HEK293 (cell line): Measurements from ENCODE around the gene SAP30L.

Experiments
- CTCF ChIA-PET: fragments of 350-600 bp; formaldehyde crosslinking; extraction: SDS; loops from one replicate; lab custom pipeline; 2021; ENCODE audit warnings: antibody characterized with exemption; lab: Yijun Ruan, JAX
- POLR2A ChIA-PET: fragments of 300-600 bp; formaldehyde crosslinking; extraction: SDS; loops from one replicate; lab custom pipeline; 2020; ENCODE audit warnings: antibody characterized with exemption, inconsistent platforms; lab: Yijun Ruan, JAX
- H3K27ac ChIP-seq: fragments of 200-500 bp; sonication (Bioruptor generic); 2 replicates; pipeline ENCODE4 v1.5.1; 2014; ENCODE audit warnings: low read depth, low read length, control low read depth, inconsistent platforms; ENCODE audit errors: extremely low read depth
- H3K36me3 ChIP-seq, 2 experiments: fragments of 200-500 bp in 1 of 2; sonication (Bioruptor generic) in 1 of 2; 1 replicate in 1 of 2; 2 replicates in 1 of 2; pipeline ENCODE4 v1.5.1; 2014 to 2017; ENCODE audit warnings: inconsistent platforms in 2 of 2, low read length in 2 of 2; ENCODE audit not compliant: control insufficient read depth in 2 of 2, insufficient read depth in 1 of 2
- H3K4me1 ChIP-seq: fragments of 200-500 bp; sonication (Bioruptor generic); 2 replicates; pipeline ENCODE4 v1.5.1; 2014; ENCODE audit warnings: mild to moderate bottlenecking, low read length, inconsistent platforms; ENCODE audit not compliant: control insufficient read depth, insufficient read depth
- H3K4me3 ChIP-seq: 2 replicates; pipeline ENCODE4 v1.5.1; 2011; ENCODE audit warnings: low read depth, mild to moderate bottlenecking, control low read depth, low read length, moderate library complexity
- H3K9me3 ChIP-seq: fragments of 200-500 bp; sonication (Bioruptor generic); 2 replicates; pipeline ENCODE4 v1.5.1; 2014; ENCODE audit warnings: low read depth, low read length, inconsistent platforms; ENCODE audit not compliant: control insufficient read depth, insufficient read depth
- GLIS1 ChIP-seq: fragments of 450-650 bp; formaldehyde crosslinking; IDR thresholded peaks from 2 replicates; pipeline ENCODE4 v1.5.1; 2016; ENCODE audit warnings: missing biosample characterization, missing genetic modification characterization
- IKZF3 ChIP-seq: fragments of 450-650 bp; IDR thresholded peaks from 2 replicates; pipeline ENCODE4 v1.5.0; 2018; ENCODE audit warnings: missing biosample characterization, mild to moderate bottlenecking, missing genetic modification characterization, moderate library complexity
- KLF9 ChIP-seq: fragments of 450-650 bp; formaldehyde crosslinking; IDR thresholded peaks from 2 replicates; pipeline ENCODE4 v1.5.1; 2016; ENCODE audit warnings: missing biosample characterization, missing genetic modification characterization, low read depth
- OSR2 ChIP-seq: fragments of 450-650 bp; formaldehyde crosslinking; IDR thresholded peaks from 2 replicates; pipeline ENCODE4 v1.5.1; 2016; ENCODE audit warnings: missing biosample characterization, missing genetic modification characterization
- SCRT1 ChIP-seq: fragments of 450-650 bp; formaldehyde crosslinking; IDR thresholded peaks from 2 replicates; pipeline ENCODE4 v1.5.1; 2016; ENCODE audit warnings: missing biosample characterization, missing genetic modification characterization, borderline replicate concordance
- TCF7L2 ChIP-seq: IDR thresholded peaks from 2 replicates; pipeline ENCODE4 v1.6.1; 2011; ENCODE audit warnings: low read depth, mild to moderate bottlenecking, inconsistent platforms, low read length, moderate library complexity, borderline replicate concordance
- TRIM28 ChIP-seq: IDR thresholded peaks from 2 replicates; pipeline ENCODE4 v1.6.1; 2011; ENCODE audit warnings: low read length, control low read depth, borderline replicate concordance
- WT1 ChIP-seq: fragments of 450-650 bp; formaldehyde crosslinking; IDR thresholded peaks from 2 replicates; pipeline ENCODE4 v1.5.1; 2016; ENCODE audit warnings: missing biosample characterization, missing genetic modification characterization
- ZNF169 ChIP-seq: fragments of 450-650 bp; formaldehyde crosslinking; IDR thresholded peaks from 2 replicates; pipeline ENCODE4 v1.5.1; 2016; ENCODE audit warnings: missing biosample characterization, missing genetic modification characterization
- ZNF175 ChIP-seq: fragments of 450-650 bp; formaldehyde crosslinking; IDR thresholded peaks from 2 replicates; pipeline ENCODE4 v1.5.1; 2016; ENCODE audit warnings: missing biosample characterization, missing genetic modification characterization
- ZNF24 ChIP-seq: fragments of 450-650 bp; formaldehyde crosslinking; IDR thresholded peaks from 2 replicates; pipeline ENCODE4 v1.5.1; 2016; ENCODE audit warnings: missing biosample characterization, missing genetic modification characterization
- ZNF248 ChIP-seq: fragments of 450-650 bp; formaldehyde crosslinking; IDR thresholded peaks from 2 replicates; pipeline ENCODE4 v1.5.1; 2017; ENCODE audit warnings: missing biosample characterization, missing genetic modification characterization
- ZNF324 ChIP-seq: fragments of 450-650 bp; formaldehyde crosslinking; IDR thresholded peaks from 2 replicates; pipeline ENCODE4 v1.5.1; 2016; ENCODE audit warnings: missing biosample characterization, missing genetic modification characterization
- ZNF341 ChIP-seq: fragments of 450-650 bp; formaldehyde crosslinking; IDR thresholded peaks from 2 replicates; pipeline ENCODE4; 2016; ENCODE audit warnings: low read depth, missing biosample characterization, missing genetic modification characterization
- ZNF366 ChIP-seq: fragments of 450-650 bp; formaldehyde crosslinking; conservative IDR thresholded peaks from 2 replicates; pipeline ENCODE4 v1.5.1; 2016; ENCODE audit warnings: missing biosample characterization, missing genetic modification characterization
- ZNF416 ChIP-seq: fragments of 450-650 bp; formaldehyde crosslinking; IDR thresholded peaks from 2 replicates; pipeline ENCODE4 v1.5.1; 2016; ENCODE audit warnings: missing biosample characterization, missing genetic modification characterization
- ZNF423 ChIP-seq: fragments of 450-650 bp; formaldehyde crosslinking; IDR thresholded peaks from 2 replicates; pipeline ENCODE4 v1.5.1; 2016; ENCODE audit warnings: missing biosample characterization, missing genetic modification characterization
- ZNF433 ChIP-seq: fragments of 450-650 bp; formaldehyde crosslinking; IDR thresholded peaks from 2 replicates; pipeline ENCODE4 v1.5.1; 2016; ENCODE audit warnings: missing biosample characterization, missing genetic modification characterization, low read depth
- ZNF501 ChIP-seq: fragments of 450-650 bp; formaldehyde crosslinking; IDR thresholded peaks from 2 replicates; pipeline ENCODE4 v1.5.1; 2016; ENCODE audit warnings: missing biosample characterization, missing genetic modification characterization
- ZNF510 ChIP-seq: fragments of 450-650 bp; formaldehyde crosslinking; IDR thresholded peaks from 2 replicates; pipeline ENCODE4 v1.5.1; 2018; ENCODE audit warnings: mild to moderate bottlenecking, missing genetic modification characterization, missing biosample characterization; ENCODE audit not compliant: insufficient replicate concordance
- ZNF514 ChIP-seq: fragments of 450-650 bp; formaldehyde crosslinking; IDR thresholded peaks from 2 replicates; pipeline ENCODE4 v1.5.1; 2016; ENCODE audit warnings: missing biosample characterization, missing genetic modification characterization
- ZNF561 ChIP-seq: fragments of 450-650 bp; IDR thresholded peaks from 2 replicates; pipeline ENCODE4 v1.5.1; 2018; ENCODE audit warnings: missing biosample characterization, missing genetic modification characterization, borderline replicate concordance
- ZNF600 ChIP-seq: fragments of 450-650 bp; formaldehyde crosslinking; IDR thresholded peaks from 2 replicates; pipeline ENCODE4 v1.5.1; 2016; ENCODE audit warnings: missing biosample characterization, missing genetic modification characterization
- ZNF677 ChIP-seq: fragments of 450-650 bp; IDR thresholded peaks from 2 replicates; pipeline ENCODE4 v1.5.0; 2018; ENCODE audit warnings: missing biosample characterization, mild to moderate bottlenecking, missing genetic modification characterization, moderate library complexity
- TF ChIP-seq, protein P1 (sequence below): fragments of 450-650 bp; formaldehyde crosslinking; IDR thresholded peaks from 2 replicates; pipeline ENCODE4 v1.5.1; 2017; ENCODE audit warnings: missing biosample characterization, missing genetic modification characterization
- TF ChIP-seq, protein P2 (sequence below): fragments of 450-650 bp; formaldehyde crosslinking; IDR thresholded peaks from 2 replicates; pipeline ENCODE4 v1.5.1; 2016; ENCODE audit warnings: missing biosample characterization, missing genetic modification characterization
- TF ChIP-seq, protein P3 (sequence below): fragments of 450-650 bp; formaldehyde crosslinking; IDR thresholded peaks from 2 replicates; pipeline ENCODE4 v1.5.1; 2016; ENCODE audit warnings: missing biosample characterization, missing genetic modification characterization

The SAP30L gene

GRCh38 chr5:154485096-154485491 lies 39.3 kb downstream of the SAP30L start:
- no peak overlapping the region for H3K27ac ChIP-seq
- ChIA-PET POLR2A (no interaction called here), CTCF (interaction anchor here (1.1 kb wide), 1 partner anchor 36 kb away, joined by 3 read pairs; no protein-coding TSS in a partner anchor)
- no peaks in the 10 kb centered on the region for H3K36me3 ChIP-seq
- no peak overlapping the region for H3K4me3 ChIP-seq
- no peak for TF ChIP-seq KLF9 (tag by site-specific recombination)
- TF ChIP-seq, protein P1, sequence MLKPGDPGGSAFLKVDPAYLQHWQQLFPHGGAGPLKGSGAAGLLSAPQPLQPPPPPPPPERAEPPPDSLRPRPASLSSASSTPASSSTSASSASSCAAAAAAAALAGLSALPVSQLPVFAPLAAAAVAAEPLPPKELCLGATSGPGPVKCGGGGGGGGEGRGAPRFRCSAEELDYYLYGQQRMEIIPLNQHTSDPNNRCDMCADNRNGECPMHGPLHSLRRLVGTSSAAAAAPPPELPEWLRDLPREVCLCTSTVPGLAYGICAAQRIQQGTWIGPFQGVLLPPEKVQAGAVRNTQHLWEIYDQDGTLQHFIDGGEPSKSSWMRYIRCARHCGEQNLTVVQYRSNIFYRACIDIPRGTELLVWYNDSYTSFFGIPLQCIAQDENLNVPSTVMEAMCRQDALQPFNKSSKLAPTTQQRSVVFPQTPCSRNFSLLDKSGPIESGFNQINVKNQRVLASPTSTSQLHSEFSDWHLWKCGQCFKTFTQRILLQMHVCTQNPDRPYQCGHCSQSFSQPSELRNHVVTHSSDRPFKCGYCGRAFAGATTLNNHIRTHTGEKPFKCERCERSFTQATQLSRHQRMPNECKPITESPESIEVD (tag by site-specific recombination): peak; percentile 71
- no peak for TF ChIP-seq ZNF324 (tag by site-specific recombination)
- TF ChIP-seq, protein P2, sequence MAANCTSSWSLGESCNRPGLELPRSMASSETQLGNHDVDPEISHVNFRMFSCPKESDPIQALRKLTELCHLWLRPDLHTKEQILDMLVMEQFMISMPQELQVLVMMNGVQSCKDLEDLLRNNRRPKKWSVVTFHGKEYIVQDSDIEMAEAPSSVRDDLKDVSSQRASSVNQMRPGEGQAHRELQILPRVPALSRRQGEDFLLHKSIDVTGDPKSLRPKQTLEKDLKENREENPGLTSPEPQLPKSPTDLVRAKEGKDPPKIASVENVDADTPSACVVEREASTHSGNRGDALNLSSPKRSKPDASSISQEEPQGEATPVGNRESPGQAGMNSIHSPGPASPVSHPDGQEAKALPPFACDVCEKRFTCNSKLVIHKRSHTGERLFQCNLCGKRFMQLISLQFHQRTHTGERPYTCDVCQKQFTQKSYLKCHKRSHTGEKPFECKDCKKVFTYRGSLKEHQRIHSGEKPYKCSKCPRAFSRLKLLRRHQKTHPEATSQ (tag by site-specific recombination): no peak
- TF ChIP-seq, all 188 proteins: peak for 1
- Histone ChIP-seq H3K4me1 (peaks cover 20% of the 10 kb centered on the region), H3K9me3 (no peaks in the 10 kb centered on the region)

DNA sequence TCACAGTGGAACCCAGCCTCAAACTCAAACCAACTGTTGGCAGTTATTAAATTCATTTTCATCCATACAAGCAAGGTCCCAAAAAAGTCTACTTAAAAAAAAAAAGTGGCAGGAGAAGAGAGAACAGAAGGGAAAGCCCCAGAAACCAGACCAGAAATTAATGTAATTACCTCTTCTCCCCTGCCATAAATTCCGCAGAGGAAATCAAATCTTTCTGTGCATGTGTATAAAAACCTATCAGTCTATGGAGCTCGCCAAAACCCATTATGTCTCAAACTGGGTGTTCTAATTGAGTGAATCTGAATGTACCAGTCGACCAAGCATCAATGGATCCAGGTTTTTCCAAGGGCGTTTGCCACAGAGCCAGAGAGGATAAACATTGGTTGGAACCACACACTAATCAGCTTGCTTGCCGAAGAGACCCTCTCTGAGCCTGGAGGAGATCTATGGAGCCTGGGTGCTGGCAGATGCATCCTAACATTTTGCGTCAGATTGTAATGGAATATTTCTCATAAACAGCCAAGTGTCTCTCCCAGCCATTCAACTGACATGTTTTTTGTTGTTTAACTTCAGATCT lies 40.1 kb downstream of the SAP30L start:
- no peaks in the 10 kb centered on the region for H3K36me3 ChIP-seq
- no peak for TF ChIP-seq ZNF248 (tag by site-specific recombination)
- no peak for TF ChIP-seq ZNF175 (tag by site-specific recombination)
- TF ChIP-seq ZNF433 (tag by site-specific recombination): no peak
- H3K4me3 ChIP-seq: no peak overlapping the region
- H3K4me1 ChIP-seq: peaks cover 20% of the 10 kb centered on the region
- POLR2A ChIA-PET: no interaction called here
- H3K27ac ChIP-seq: no peak overlapping the region
- no peaks in the 10 kb centered on the region for H3K9me3 ChIP-seq
- CTCF ChIA-PET: interaction anchor here (0.5 to 0.9 kb wide), 3 partner anchors 124 to 678 kb away, joined by 3 to 5 read pairs (median 3); no protein-coding TSS in a partner anchor

GRCh38 chr5:154486427-154486866 lies 40.6 kb downstream of the SAP30L start:
- H3K36me3 ChIP-seq: no peaks in the 10 kb centered on the region
- no peak overlapping the region for H3K4me3 ChIP-seq
- ChIA-PET POLR2A (no interaction called here), CTCF (interaction anchor here (0.7 to 0.9 kb wide), 2 partner anchors 124 to 678 kb away, joined by 3 to 5 read pairs; no protein-coding TSS in a partner anchor)
- peaks cover 20% of the 10 kb centered on the region for H3K4me1 ChIP-seq
- H3K9me3 ChIP-seq: no peaks in the 10 kb centered on the region
- H3K27ac ChIP-seq: no peak overlapping the region
- 0 out of 2 replicates have a peak, but pooled peaks have one; percentile 16 for TF ChIP-seq TRIM28
- 0 out of 2 replicates have a peak, but pooled peaks have one; percentile 42 for TF ChIP-seq ZNF561 (tag by site-specific recombination)
- TF ChIP-seq IKZF3: peak; percentile 52
- no peak for TF ChIP-seq ZNF366
- no peak for TF ChIP-seq ZNF677
- no peak for TF ChIP-seq ZNF169 (tag by site-specific recombination)
- no peak for TF ChIP-seq ZNF514 (tag by site-specific recombination)
- TF ChIP-seq, protein P3, sequence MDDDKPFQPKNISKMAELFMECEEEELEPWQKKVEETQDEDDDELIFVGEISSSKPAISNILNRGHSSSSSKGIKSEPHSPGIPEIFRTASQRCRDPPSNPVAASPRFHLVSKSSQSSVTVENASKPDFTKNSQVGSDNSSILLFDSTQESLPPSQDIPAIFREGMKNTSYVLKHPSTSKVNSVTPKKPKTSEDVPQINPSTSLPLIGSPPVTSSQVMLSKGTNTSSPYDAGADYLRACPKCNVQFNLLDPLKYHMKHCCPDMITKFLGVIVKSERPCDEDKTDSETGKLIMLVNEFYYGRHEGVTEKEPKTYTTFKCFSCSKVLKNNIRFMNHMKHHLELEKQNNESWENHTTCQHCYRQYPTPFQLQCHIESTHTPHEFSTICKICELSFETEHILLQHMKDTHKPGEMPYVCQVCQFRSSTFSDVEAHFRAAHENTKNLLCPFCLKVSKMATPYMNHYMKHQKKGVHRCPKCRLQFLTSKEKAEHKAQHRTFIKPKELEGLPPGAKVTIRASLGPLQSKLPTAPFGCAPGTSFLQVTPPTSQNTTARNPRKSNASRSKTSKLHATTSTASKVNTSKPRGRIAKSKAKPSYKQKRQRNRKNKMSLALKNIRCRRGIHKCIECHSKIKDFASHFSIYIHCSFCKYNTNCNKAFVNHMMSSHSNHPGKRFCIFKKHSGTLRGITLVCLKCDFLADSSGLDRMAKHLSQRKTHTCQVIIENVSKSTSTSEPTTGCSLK (tag by site-specific recombination): no peak
- TF ChIP-seq WT1: peak; percentile 87
- 0 out of 2 replicates have a peak, but pooled peaks have one; percentile 11 for TF ChIP-seq ZNF600 (tag by site-specific recombination)
- TF ChIP-seq TCF7L2: no peak
- peak; percentile 69 for TF ChIP-seq OSR2 (tag by site-specific recombination)
- 0 out of 2 replicates have a peak, but pooled peaks have one; percentile 31 for TF ChIP-seq ZNF341 (tag by site-specific recombination)
- TF ChIP-seq ZNF501 (tag by site-specific recombination): no peak
- peak; percentile 73; the same call in 1 of the 2 replicates for TF ChIP-seq SCRT1 (tag by site-specific recombination)
- peak; percentile 55; the same call in 1 of the 2 replicates for TF ChIP-seq ZNF423 (tag by site-specific recombination)
- 0 out of 2 replicates have a peak, but pooled peaks have one; percentile 61 for TF ChIP-seq ZNF24
- no peak for TF ChIP-seq ZNF510 (tag by site-specific recombination)
- TF ChIP-seq ZNF416 (tag by site-specific recombination): no peak
- peak; percentile 38; the same call in 1 of the 2 replicates for TF ChIP-seq GLIS1 (tag by site-specific recombination)
